ENCODE measurements around the gene KIF1A. TPM values are rescaled to one million over a fixed set of nuclear protein-coding genes. Genes with fewer than 3 reads are reported as not detected.

Gene KIF1A
- total RNA-seq, 2 experiments from 2014 or later = 3.3 to 3.8 TPM

DNA sequence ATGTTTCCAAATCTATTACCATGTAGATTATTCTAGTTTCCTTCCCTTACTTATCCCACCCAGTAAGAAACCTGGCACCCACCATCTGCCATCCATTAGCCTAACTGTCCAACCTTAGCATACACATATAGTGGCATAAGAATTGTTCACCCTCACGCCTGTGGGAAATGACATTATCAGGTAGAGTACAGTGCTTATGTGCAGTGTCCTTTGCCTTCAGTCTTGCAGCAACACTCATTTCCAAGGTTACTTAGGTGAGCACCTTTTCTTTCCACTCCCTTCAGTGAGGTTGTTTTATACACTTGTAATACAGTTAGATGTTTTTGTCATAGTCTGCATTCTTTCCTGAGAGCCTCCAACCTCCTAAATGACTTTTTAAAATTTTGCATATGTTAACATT, 155.4 kb downstream of the KIF1A start:
- H3K4me1 Mint-ChIP-seq (ENCODE audit: low read depth) = no peaks in the 10 kb centered on the region
- POLR2A ChIA-PET = no interaction called here
- CTCF ChIA-PET = no interaction called here

More for the DNA sequence above, 155.4 kb downstream of the KIF1A start:
- no peak for DNase-seq
- Mint-ChIP-seq H3K9me3 (peaks cover 11% of the 10 kb centered on the region), H3K27me3 (peaks cover 13% of the 10 kb centered on the region), H3K27ac (no peak overlapping the region), H3K4me3 (no peak overlapping the region), H3K36me3 (no peaks in the 10 kb centered on the region)
- intact Hi-C loops (cut with micrococcal nuclease) = no loop called here

Other genes starting within 250 kb of the KIF1A start
- 10 to 100 TPM; 32.6 to 33.9 TPM for gene CAPN10, start 233.5 kb downstream of the KIF1A start, total RNA-seq
- 1 to 10 TPM; 3.4 to 4.7 TPM for gene GPR35, start 194.7 kb downstream of the KIF1A start, total RNA-seq
- not detected for gene AQP12B, start 137.3 kb downstream of the KIF1A start, total RNA-seq
- not detected for gene AQP12A, start 128.4 kb downstream of the KIF1A start, total RNA-seq
- gene AGXT, start 48.6 kb upstream of the KIF1A start, total RNA-seq = not detected
- not detected for gene MAB21L4, start 75.9 kb upstream of the KIF1A start, total RNA-seq
- gene CROCC2, start 86.1 kb upstream of the KIF1A start, total RNA-seq = not detected
- gene SNED1, start 178.4 kb upstream of the KIF1A start, total RNA-seq = 1 to 10 TPM; 2.6 to 3.8 TPM